Kidney epithelial cell (primary cell): ENCODE measurements around the gene TRAPPC3L. TPM values are rescaled to one million over a fixed set of nuclear protein-coding genes. Genes with fewer than 3 reads are reported as not detected.

Source experiments
- DNase-seq: peaks from one replicate; pipeline ENCODE4 v3.0.0-alpha.2; 2010; ENCODE audit warnings: low read depth
- H3K27me3 ChIP-seq: 2 replicates; pipeline ENCODE4 v1.6.0; 2011; ENCODE audit warnings: low read length; ENCODE audit not compliant: control insufficient read depth, insufficient read depth
- H3K36me3 ChIP-seq: 2 replicates; pipeline ENCODE4 v1.5.1; 2011; ENCODE audit warnings: low read length; ENCODE audit not compliant: control insufficient read depth, insufficient read depth
- H3K4me3 ChIP-seq: 2 replicates; pipeline ENCODE4 v1.5.1; 2011; ENCODE audit warnings: low read depth, mild to moderate bottlenecking, control low read depth, low read length
- CTCF ChIP-seq: IDR thresholded peaks from 2 replicates; pipeline ENCODE4 v1.5.1; 2011; ENCODE audit warnings: mild to moderate bottlenecking, moderate library complexity, low read length, control low read depth, inconsistent platforms; ENCODE audit not compliant: insufficient read depth, poor library complexity, severe bottlenecking
- total RNA-seq: library from RNA; depleted of rRNA; stranded (reverse); fragments of >200 nt; gene quantifications from 2 replicates; pipeline ENCODE4 v1.2.3, GENCODE V29; 2015

Gene TRAPPC3L
- total RNA-seq, 1 donor from 2014 or later, result not detected

DNA sequence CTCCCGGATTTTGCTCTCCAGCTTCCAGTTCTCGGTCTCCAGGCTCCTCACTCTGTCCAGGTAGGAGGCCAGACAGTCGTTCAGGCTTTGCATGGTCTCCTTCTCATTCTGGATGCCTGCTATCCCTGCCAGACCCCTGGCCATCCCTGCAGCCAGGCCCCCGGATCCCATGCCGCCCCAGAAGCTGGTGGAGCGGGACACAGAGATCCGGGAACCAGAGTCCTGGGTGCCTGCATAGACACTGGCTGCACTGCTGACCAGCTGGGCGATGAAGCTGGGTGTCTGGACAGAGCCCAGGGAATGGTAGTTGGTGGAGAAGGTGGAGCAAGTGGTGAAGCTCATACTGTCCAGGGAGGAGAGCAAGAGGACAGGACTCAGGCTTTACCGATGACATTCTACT lies 87.2 kb downstream of the TRAPPC3L start:
- Histone ChIP-seq H3K36me3 (no peaks in the 10 kb centered on the region), H3K4me3 (no peak overlapping the region), H3K27me3 (no peaks in the 10 kb centered on the region)
- TF ChIP-seq CTCF, result no peak
- no peak for DNase-seq

DNA sequence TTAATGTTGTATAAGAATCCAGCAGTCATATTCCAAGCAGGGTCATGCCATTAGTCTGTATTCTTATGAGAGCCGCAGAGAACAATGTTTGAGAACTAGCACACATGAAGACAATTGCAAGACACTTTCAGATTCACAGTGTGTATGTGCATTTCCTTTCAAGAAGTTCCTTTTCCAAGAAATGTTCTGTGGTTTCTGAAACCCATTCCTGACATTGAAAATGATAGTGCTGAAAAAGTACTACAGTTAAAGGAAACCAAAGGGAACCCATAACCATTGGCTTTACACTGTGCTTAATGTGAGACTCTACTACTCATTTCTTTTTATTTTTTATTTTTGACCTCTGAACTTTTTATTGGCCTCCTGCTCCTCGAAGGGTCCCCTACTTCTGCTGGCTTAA lies 88.6 kb downstream of the TRAPPC3L start:
- Histone ChIP-seq H3K4me3 (no peak overlapping the region), H3K27me3 (no peaks in the 10 kb centered on the region), H3K36me3 (no peaks in the 10 kb centered on the region)
- TF ChIP-seq CTCF, result no peak
- no peak for DNase-seq

GRCh38 chr6:116456106-116456505 lies 89.4 kb downstream of the TRAPPC3L start:
- TF ChIP-seq CTCF, result no peak
- H3K27me3 ChIP-seq, result no peaks in the 10 kb centered on the region
- no peak for DNase-seq
- no peak overlapping the region for H3K4me3 ChIP-seq
- H3K36me3 ChIP-seq, result no peaks in the 10 kb centered on the region

GRCh38 chr6:116452531-116452930 lies 93.0 kb downstream of the TRAPPC3L start:
- TF ChIP-seq CTCF, result no peak
- Histone ChIP-seq H3K4me3 (no peak overlapping the region), H3K36me3 (no peaks in the 10 kb centered on the region), H3K27me3 (no peaks in the 10 kb centered on the region)
- no peak for DNase-seq

DNA sequence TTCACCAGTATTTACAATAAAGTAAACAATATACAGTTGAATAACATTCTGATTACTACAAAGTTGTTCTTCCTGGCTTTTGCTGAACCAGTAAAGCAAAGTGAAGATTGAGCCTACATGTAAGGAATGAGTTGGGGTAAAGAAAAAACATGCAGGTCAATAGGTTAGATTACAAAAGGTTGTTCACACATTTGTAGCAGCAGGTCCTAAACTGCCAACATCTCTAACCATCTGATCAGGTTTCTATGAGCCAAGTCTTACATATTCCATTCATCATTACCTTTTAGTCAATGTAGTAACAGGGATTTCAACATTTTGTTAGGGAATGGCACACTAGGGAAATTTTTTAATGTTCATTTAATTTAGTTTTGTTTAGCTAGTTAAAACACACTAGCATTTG lies 93.6 kb downstream of the TRAPPC3L start:
- H3K36me3 ChIP-seq, result no peaks in the 10 kb centered on the region
- no peaks in the 10 kb centered on the region for H3K27me3 ChIP-seq
- H3K4me3 ChIP-seq, result no peak overlapping the region
- DNase-seq, result no peak
- TF ChIP-seq CTCF, result no peak
